Nephron progenitor cell (in vitro differentiated cells): ENCODE data around the gene PARP1.

ENCODE experiments used
- DNase-seq: peaks from one replicate; pipeline ENCODE4 v3.0.0; 2021
- H3K27ac Mint-ChIP-seq: 2 replicates; pipeline ENCODE4 v1.8.0; 2021; ENCODE audit warnings: mild to moderate bottlenecking, moderate library complexity, mixed read lengths
- H3K27me3 Mint-ChIP-seq: 2 replicates; pipeline ENCODE4 v1.8.0; 2021; ENCODE audit warnings: mild to moderate bottlenecking, low read depth, mixed read lengths; ENCODE audit not compliant: poor library complexity
- H3K36me3 Mint-ChIP-seq: 2 replicates; pipeline ENCODE4 v1.8.0; 2021; ENCODE audit warnings: low read depth, mixed read lengths
- H3K4me1 Mint-ChIP-seq: 2 replicates; pipeline ENCODE4 v1.8.0; 2021; ENCODE audit warnings: mixed read lengths
- H3K4me3 Mint-ChIP-seq: 2 replicates; pipeline ENCODE4 v1.8.0; 2021; ENCODE audit warnings: mild to moderate bottlenecking, moderate library complexity, mixed read lengths
- H3K9me3 Mint-ChIP-seq: 2 replicates; pipeline ENCODE4 v1.8.0; 2021; ENCODE audit warnings: mild to moderate bottlenecking, moderate library complexity, mixed read lengths
- TF ChIP-seq, protein P1 (sequence below): fragments of 200-600 bp; sonication (generic); IDR thresholded peaks from 2 replicates; pipeline ENCODE4 v1.5.0; 2021; ENCODE audit warnings: antibody characterized with exemption

The PARP1 gene

DNA sequence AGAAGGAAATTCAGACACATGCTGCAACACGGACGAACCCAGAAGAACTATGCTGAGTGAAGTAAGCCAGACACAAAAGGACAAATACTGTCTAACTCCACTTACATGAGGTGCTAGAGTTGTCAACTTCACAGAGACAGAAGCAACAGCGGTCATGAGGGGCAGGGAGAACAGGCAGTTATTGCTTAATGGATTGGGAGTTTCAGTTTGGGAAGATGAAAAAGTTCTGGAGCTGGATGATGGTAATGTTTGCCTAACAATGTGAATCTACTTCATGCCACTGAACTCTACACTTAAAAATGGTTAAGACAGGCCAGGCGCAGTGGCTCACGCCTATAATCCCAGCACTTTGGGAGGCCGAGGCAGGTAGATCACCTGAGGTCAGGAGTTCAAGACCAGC, 12.1 kb downstream of the PARP1 start:
- Mint-ChIP-seq H3K27ac (peak overlapping the region; percentile 51), H3K9me3 (peaks cover 5% of the 10 kb centered on the region), H3K36me3 (peaks cover 90% of the 10 kb centered on the region), H3K27me3 (peaks cover 7% of the 10 kb centered on the region), H3K4me3 (no peak overlapping the region), H3K4me1 (peaks cover 20% of the 10 kb centered on the region)
- TF ChIP-seq, protein P1, sequence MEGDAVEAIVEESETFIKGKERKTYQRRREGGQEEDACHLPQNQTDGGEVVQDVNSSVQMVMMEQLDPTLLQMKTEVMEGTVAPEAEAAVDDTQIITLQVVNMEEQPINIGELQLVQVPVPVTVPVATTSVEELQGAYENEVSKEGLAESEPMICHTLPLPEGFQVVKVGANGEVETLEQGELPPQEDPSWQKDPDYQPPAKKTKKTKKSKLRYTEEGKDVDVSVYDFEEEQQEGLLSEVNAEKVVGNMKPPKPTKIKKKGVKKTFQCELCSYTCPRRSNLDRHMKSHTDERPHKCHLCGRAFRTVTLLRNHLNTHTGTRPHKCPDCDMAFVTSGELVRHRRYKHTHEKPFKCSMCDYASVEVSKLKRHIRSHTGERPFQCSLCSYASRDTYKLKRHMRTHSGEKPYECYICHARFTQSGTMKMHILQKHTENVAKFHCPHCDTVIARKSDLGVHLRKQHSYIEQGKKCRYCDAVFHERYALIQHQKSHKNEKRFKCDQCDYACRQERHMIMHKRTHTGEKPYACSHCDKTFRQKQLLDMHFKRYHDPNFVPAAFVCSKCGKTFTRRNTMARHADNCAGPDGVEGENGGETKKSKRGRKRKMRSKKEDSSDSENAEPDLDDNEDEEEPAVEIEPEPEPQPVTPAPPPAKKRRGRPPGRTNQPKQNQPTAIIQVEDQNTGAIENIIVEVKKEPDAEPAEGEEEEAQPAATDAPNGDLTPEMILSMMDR: no peak
- DNase-seq: no peak

DNA sequence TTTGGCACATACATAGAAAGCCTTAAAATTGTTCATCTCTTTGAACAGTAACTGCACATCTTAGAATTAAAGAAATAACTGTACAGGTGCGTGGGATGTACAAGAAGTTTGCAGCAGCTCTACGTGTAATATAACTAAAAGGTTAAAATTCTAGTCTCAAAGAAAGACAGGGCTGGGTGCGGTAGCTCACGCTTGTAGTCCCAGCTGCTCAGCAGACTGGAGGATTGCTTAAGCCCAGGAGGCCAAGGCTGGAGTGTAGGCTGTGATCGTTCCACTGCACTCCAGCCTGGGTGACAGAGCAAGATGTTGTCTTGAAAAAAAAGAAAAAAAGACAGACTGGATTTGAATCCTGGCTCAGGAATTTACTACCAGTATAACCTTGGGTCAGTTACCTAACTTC, 13.4 kb downstream of the PARP1 start:
- Mint-ChIP-seq H3K36me3 (peaks cover 87% of the 10 kb centered on the region), H3K4me1 (peaks cover 7% of the 10 kb centered on the region), H3K27ac (no peak overlapping the region), H3K27me3 (peaks cover 7% of the 10 kb centered on the region), H3K9me3 (peaks cover 5% of the 10 kb centered on the region), H3K4me3 (no peak overlapping the region)
- TF ChIP-seq, protein P1: no peak
- DNase-seq: no peak

DNA sequence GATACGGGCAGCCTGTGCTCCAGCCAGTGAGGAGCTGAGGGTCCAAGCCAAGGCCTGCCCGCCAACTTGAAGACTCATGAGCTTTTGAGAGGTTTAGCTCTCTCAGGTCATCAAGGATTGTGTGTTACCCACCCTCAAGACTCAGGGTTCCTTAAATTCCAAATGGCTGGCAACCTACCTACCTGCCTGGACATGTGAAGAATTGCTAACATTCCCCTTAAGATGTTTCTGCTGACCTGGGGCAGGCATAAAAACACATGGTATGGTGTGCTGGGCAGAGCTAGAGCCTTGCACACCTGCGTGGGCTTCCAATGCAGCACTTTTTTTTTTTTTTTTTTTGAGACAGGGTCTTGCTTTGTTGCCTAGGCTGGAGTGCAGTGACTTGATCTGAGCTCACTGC, 17.2 kb downstream of the PARP1 start:
- TF ChIP-seq, protein P1: no peak
- Mint-ChIP-seq H3K4me3 (no peak overlapping the region), H3K9me3 (no peaks in the 10 kb centered on the region), H3K27me3 (no peaks in the 10 kb centered on the region), H3K36me3 (peaks cover 80% of the 10 kb centered on the region), H3K4me1 (peaks cover 6% of the 10 kb centered on the region), H3K27ac (no peak overlapping the region)
- DNase-seq: no peak

DNA sequence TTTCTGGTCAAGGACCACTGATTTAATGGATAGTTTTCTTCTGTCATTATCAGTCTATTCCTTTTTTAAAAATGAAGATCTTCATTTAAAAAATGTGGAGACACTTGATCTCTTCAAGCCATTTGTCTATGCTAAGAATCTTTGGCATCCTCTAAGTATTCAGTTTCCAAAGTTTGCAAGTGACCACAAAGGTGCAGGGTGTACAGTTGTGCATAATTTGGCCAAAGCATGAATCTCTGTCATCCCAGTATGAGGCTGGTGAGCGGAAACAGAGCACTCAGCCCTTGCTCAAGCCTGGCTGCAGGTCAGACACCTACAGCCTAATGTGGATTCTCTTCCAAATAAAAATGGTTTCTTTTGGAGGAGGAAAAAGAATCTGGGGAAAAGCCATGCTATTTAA, 19.8 kb downstream of the PARP1 start:
- Mint-ChIP-seq H3K36me3 (peaks cover 77% of the 10 kb centered on the region), H3K27me3 (no peaks in the 10 kb centered on the region), H3K9me3 (no peaks in the 10 kb centered on the region), H3K27ac (no peak overlapping the region), H3K4me1 (peaks cover 6% of the 10 kb centered on the region), H3K4me3 (no peak overlapping the region)
- TF ChIP-seq, protein P1: no peak
- DNase-seq: no peak

DNA sequence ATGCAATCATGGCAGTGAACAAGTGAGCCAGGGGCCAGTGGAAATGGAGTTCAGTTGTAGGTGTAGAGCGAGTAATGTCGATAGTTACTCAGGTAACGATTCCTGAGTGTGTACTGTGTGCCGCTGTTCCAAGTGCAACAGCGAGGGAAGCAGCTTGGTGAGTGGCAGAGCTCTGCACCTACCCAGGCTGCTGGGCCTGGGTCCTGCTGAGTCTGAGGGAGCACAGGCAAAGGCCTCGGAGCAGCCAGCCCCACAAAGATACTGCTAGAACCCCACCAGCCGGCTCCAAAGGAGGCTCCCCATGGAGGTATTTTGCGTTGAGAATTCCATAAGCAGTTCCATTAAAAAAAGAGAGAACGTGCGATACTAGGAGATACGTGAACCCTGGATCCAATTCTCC, 23.2 kb downstream of the PARP1 start:
- no peak overlapping the region for H3K4me3 Mint-ChIP-seq
- H3K9me3 Mint-ChIP-seq: no peaks in the 10 kb centered on the region
- H3K27ac Mint-ChIP-seq: no peak overlapping the region
- TF ChIP-seq, protein P1: no peak
- H3K4me1 Mint-ChIP-seq: no peaks in the 10 kb centered on the region
- no peak for DNase-seq
- H3K27me3 Mint-ChIP-seq: no peaks in the 10 kb centered on the region
- H3K36me3 Mint-ChIP-seq: peaks cover 72% of the 10 kb centered on the region

DNA sequence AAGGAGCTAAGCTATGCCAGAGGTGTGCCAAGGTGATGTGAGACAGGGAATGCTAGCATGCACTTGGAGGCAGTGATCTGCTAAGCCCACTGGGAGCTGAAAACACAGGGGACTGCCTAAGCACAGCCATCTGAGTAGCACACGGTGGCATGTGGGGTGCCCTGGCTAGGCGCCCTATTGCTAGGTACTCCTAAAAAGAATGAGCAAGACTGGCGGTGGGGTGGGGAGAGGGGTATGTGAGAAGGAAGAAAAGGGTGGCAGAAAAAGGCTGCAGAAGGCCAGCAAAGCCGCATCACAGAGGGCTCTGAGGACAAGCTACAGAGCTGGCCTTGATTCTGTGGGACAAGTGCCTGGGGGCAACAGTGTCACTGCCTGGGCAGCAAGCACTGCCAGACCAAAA, 23.9 kb downstream of the PARP1 start:
- TF ChIP-seq, protein P1: no peak
- Mint-ChIP-seq H3K9me3 (no peaks in the 10 kb centered on the region), H3K4me3 (no peak overlapping the region), H3K36me3 (peaks cover 76% of the 10 kb centered on the region), H3K4me1 (no peaks in the 10 kb centered on the region), H3K27me3 (no peaks in the 10 kb centered on the region), H3K27ac (no peak overlapping the region)
- DNase-seq: no peak
